H1 (cell line): ENCODE measurements around the gene OST4. TPM values are rescaled to one million over a fixed set of nuclear protein-coding genes. Genes with fewer than 3 reads are reported as not detected.
A peak's percentile ranks its signal among the peaks of the same experiment; 100 is the strongest.

Experiments
- EGR1 ChIP-seq: IDR thresholded peaks from 2 replicates; pipeline ENCODE4 v1.6.1; 2011; ENCODE audit warnings: low read depth, low read length, borderline replicate concordance
- EP300 ChIP-seq, 2 experiments: IDR thresholded peaks; 1 replicate in 1 of 2; 2 replicates in 1 of 2; pipeline ENCODE4 v1.6.1; 2011 to 2012; ENCODE audit warnings: low read depth in 2 of 2, low read length in 2 of 2, mild to moderate bottlenecking in 2 of 2, borderline replicate concordance in 1 of 2, inconsistent platforms in 1 of 2, moderate library complexity in 1 of 2
- SAP30 ChIP-seq: fragments of 300-600 bp; sonication (generic); IDR thresholded peaks from 2 replicates; pipeline ENCODE4 v1.7.1; 2012; ENCODE audit warnings: low read length, moderate library complexity, mild to moderate bottlenecking, inconsistent platforms; ENCODE audit not compliant: insufficient read depth, insufficient replicate concordance
- TAF7 ChIP-seq: optimal IDR thresholded peaks from 2 replicates; pipeline ENCODE3; 2011; ENCODE audit warnings: low read depth, mild to moderate bottlenecking, inconsistent platforms, low read length, moderate library complexity, borderline replicate concordance
- polyA plus RNA-seq, 7 experiments: library from polyadenylated mRNA; depleted of rRNA in 3 of 7; stranded (reverse) in 5 of 7; unstranded in 2 of 7; fragments of >200 nt in 5 of 7; fragments of 200-250 nt in 2 of 7; gene quantifications; 1 replicate in 5 of 7; 2 replicates in 1 of 7; 4 replicates in 1 of 7; pipeline versions ENCODE4 v1.2.1 to v1.2.3, GENCODE V29; 2011 to 2013; ENCODE audit warnings: missing spikeins in 2 of 7, mixed read lengths in 2 of 7
- total RNA-seq: library from RNA; stranded (reverse); fragmentation: NEBNext Ultra II Directional; extraction: Animal tissue kit (Norgen Biotek cat#: 25700); gene quantifications from 2 replicates; pipeline ENCODE4 v1.2.1, GENCODE V29; 2021
- TF ChIP-seq, protein P1 (sequence below): fragments of 300-600 bp; sonication (generic); IDR thresholded peaks from 2 replicates; pipeline ENCODE4 v1.7.1; 2012; ENCODE audit warnings: low read length, moderate library complexity, mild to moderate bottlenecking, inconsistent platforms; ENCODE audit not compliant: insufficient replicate concordance
- TF ChIP-seq, protein P2 (sequence below): IDR thresholded peaks from 2 replicates; pipeline ENCODE4 v1.6.1; 2012; ENCODE audit warnings: low read length, inconsistent platforms

The OST4 gene
- total and polyA plus RNA-seq, 2 of the 8 experiments (the other 6 are each of a cell fraction or from before 2014, with no cell fraction given) = 225 to 865 TPM

DNA sequence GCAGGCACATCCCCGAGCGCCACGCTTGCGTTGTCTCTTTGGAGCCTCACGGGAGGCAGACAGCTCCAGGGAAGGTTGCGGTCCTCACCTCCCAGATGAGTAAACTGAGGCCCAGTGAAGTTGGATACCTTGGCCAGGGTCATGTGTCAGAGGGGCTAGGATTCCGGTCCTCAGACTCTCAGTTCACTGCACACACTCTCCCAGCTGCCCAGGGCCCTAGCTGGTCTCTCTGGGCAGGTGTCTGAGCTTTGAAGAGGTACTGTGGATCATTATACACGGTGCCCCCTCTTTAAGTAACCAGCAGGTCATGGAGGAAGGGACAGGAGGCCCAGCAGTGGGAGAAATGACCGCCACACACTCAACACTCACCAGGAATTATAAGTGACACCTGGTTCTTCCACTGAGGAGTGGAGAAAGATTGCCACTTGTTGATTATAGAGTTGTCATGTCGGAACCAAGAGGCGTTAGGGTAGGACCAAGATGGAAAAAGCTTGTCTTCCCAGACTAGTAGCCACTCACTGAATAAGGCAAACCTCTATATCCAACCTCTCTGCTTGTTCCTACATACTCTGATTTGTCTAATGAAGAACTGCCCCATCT is 38.1 kb downstream of the OST4 start (continued):
- TF ChIP-seq, protein P1, sequence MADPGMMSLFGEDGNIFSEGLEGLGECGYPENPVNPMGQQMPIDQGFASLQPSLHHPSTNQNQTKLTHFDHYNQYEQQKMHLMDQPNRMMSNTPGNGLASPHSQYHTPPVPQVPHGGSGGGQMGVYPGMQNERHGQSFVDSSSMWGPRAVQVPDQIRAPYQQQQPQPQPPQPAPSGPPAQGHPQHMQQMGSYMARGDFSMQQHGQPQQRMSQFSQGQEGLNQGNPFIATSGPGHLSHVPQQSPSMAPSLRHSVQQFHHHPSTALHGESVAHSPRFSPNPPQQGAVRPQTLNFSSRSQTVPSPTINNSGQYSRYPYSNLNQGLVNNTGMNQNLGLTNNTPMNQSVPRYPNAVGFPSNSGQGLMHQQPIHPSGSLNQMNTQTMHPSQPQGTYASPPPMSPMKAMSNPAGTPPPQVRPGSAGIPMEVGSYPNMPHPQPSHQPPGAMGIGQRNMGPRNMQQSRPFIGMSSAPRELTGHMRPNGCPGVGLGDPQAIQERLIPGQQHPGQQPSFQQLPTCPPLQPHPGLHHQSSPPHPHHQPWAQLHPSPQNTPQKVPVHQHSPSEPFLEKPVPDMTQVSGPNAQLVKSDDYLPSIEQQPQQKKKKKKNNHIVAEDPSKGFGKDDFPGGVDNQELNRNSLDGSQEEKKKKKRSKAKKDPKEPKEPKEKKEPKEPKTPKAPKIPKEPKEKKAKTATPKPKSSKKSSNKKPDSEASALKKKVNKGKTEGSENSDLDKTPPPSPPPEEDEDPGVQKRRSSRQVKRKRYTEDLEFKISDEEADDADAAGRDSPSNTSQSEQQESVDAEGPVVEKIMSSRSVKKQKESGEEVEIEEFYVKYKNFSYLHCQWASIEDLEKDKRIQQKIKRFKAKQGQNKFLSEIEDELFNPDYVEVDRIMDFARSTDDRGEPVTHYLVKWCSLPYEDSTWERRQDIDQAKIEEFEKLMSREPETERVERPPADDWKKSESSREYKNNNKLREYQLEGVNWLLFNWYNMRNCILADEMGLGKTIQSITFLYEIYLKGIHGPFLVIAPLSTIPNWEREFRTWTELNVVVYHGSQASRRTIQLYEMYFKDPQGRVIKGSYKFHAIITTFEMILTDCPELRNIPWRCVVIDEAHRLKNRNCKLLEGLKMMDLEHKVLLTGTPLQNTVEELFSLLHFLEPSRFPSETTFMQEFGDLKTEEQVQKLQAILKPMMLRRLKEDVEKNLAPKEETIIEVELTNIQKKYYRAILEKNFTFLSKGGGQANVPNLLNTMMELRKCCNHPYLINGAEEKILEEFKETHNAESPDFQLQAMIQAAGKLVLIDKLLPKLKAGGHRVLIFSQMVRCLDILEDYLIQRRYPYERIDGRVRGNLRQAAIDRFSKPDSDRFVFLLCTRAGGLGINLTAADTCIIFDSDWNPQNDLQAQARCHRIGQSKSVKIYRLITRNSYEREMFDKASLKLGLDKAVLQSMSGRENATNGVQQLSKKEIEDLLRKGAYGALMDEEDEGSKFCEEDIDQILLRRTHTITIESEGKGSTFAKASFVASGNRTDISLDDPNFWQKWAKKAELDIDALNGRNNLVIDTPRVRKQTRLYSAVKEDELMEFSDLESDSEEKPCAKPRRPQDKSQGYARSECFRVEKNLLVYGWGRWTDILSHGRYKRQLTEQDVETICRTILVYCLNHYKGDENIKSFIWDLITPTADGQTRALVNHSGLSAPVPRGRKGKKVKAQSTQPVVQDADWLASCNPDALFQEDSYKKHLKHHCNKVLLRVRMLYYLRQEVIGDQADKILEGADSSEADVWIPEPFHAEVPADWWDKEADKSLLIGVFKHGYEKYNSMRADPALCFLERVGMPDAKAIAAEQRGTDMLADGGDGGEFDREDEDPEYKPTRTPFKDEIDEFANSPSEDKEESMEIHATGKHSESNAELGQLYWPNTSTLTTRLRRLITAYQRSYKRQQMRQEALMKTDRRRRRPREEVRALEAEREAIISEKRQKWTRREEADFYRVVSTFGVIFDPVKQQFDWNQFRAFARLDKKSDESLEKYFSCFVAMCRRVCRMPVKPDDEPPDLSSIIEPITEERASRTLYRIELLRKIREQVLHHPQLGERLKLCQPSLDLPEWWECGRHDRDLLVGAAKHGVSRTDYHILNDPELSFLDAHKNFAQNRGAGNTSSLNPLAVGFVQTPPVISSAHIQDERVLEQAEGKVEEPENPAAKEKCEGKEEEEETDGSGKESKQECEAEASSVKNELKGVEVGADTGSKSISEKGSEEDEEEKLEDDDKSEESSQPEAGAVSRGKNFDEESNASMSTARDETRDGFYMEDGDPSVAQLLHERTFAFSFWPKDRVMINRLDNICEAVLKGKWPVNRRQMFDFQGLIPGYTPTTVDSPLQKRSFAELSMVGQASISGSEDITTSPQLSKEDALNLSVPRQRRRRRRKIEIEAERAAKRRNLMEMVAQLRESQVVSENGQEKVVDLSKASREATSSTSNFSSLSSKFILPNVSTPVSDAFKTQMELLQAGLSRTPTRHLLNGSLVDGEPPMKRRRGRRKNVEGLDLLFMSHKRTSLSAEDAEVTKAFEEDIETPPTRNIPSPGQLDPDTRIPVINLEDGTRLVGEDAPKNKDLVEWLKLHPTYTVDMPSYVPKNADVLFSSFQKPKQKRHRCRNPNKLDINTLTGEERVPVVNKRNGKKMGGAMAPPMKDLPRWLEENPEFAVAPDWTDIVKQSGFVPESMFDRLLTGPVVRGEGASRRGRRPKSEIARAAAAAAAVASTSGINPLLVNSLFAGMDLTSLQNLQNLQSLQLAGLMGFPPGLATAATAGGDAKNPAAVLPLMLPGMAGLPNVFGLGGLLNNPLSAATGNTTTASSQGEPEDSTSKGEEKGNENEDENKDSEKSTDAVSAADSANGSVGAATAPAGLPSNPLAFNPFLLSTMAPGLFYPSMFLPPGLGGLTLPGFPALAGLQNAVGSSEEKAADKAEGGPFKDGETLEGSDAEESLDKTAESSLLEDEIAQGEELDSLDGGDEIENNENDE = no peak
- TF ChIP-seq EGR1 (no peak), EP300 (IDR thresholded peaks at IDR 0.05; ENCODE audit: borderline replicate concordance in 1 of 2, low read depth in 2 of 2, low read length in 2 of 2) (no peak), SAP30 (peak; percentile 67), TAF7 (no peak)
- TF ChIP-seq, protein P2, sequence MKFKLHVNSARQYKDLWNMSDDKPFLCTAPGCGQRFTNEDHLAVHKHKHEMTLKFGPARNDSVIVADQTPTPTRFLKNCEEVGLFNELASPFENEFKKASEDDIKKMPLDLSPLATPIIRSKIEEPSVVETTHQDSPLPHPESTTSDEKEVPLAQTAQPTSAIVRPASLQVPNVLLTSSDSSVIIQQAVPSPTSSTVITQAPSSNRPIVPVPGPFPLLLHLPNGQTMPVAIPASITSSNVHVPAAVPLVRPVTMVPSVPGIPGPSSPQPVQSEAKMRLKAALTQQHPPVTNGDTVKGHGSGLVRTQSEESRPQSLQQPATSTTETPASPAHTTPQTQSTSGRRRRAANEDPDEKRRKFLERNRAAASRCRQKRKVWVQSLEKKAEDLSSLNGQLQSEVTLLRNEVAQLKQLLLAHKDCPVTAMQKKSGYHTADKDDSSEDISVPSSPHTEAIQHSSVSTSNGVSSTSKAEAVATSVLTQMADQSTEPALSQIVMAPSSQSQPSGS = no peak
- TF ChIP-seq, all 59 proteins: peak for 2
